HG02678 (cell line): ENCODE measurements around the gene GABRG3.
"Not testable (repeated sequence)": the region's sequence is repeated elsewhere in the genome, so short reads cannot be mapped to it uniquely, and the experiment has no call there.

Experiments used
- ATAC-seq: cut with Tn5 transposase; IDR thresholded peaks from one replicate; pipeline ENCODE4 v1.9.1; 2021; ENCODE audit warnings: mild to moderate bottlenecking, moderate library complexity; ENCODE audit not compliant: unreplicated experiment

GABRG3 gene

GRCh38 chr15:27324886-27325615, 354.1 kb downstream of the GABRG3 start:
- no peak for ATAC-seq

GRCh38 chr15:27327467-27328025, 356.6 kb downstream of the GABRG3 start:
- no peak for ATAC-seq

- no peak for ATAC-seq
Observed at GRCh38 chr15:27328186-27328585, 357.2 kb downstream of the GABRG3 start.

- no peak for ATAC-seq
Observed at GRCh38 chr15:27328608-27329007, 357.6 kb downstream of the GABRG3 start.

- no peak for ATAC-seq
Observed at GRCh38 chr15:27330326-27330725, 359.3 kb downstream of the GABRG3 start.

- no peak for ATAC-seq
Observed at GRCh38 chr15:27336676-27337075, 365.7 kb downstream of the GABRG3 start.

GRCh38 chr15:27339138-27339537, 368.2 kb downstream of the GABRG3 start:
- no peak for ATAC-seq

GRCh38 chr15:27341780-27342343, 370.9 kb downstream of the GABRG3 start:
- ATAC-seq, result no peak

- ATAC-seq, result no peak
Observed at GRCh38 chr15:27342991-27343390, 372.0 kb downstream of the GABRG3 start.

- ATAC-seq, result no peak
Observed at GRCh38 chr15:27352136-27352535, 381.2 kb downstream of the GABRG3 start.

- no peak for ATAC-seq
Observed at GRCh38 chr15:27353856-27354255, 382.9 kb downstream of the GABRG3 start.

- ATAC-seq, result no peak
Observed at GRCh38 chr15:27358751-27359434, 387.9 kb downstream of the GABRG3 start.

- no peak for ATAC-seq
Observed at GRCh38 chr15:27359586-27359985, 388.6 kb downstream of the GABRG3 start.

GRCh38 chr15:27360316-27360715, 389.3 kb downstream of the GABRG3 start:
- no peak for ATAC-seq

- no peak for ATAC-seq
Observed at GRCh38 chr15:27361438-27361837, 390.5 kb downstream of the GABRG3 start.

GRCh38 chr15:27365456-27365855, 394.5 kb downstream of the GABRG3 start:
- ATAC-seq, result no peak

GRCh38 chr15:27377391-27377790, 406.4 kb downstream of the GABRG3 start:
- ATAC-seq, result not testable (repeated sequence)

- no peak for ATAC-seq
Observed at GRCh38 chr15:27382361-27383025, 411.5 kb downstream of the GABRG3 start.

- no peak for ATAC-seq
Observed at GRCh38 chr15:27383726-27384125, 412.7 kb downstream of the GABRG3 start.

- no peak for ATAC-seq
Observed at GRCh38 chr15:27392163-27392562, 421.2 kb downstream of the GABRG3 start.

GRCh38 chr15:27396521-27396920, 425.5 kb downstream of the GABRG3 start:
- no peak for ATAC-seq
